H9 (cell line): ENCODE data around the gene AKR7A2. TPM values are rescaled to one million over a fixed set of nuclear protein-coding genes. Genes with fewer than 3 reads are reported as not detected.

Source experiments
- DNase-seq: peaks from one replicate; pipeline ENCODE4 v3.0.0-alpha.2; 2017
- H2AFZ ChIP-seq: one replicate; pipeline ENCODE4 v1.6.1; 2013; ENCODE audit warnings: mild to moderate bottlenecking, low read length, control low read depth, moderate library complexity
- H2AK5ac ChIP-seq: 2 replicates; pipeline ENCODE4 v1.6.1; 2013; ENCODE audit warnings: low read length, control low read depth, mixed read lengths; ENCODE audit not compliant: insufficient read length
- H2BK120ac ChIP-seq: one replicate; pipeline ENCODE4 v1.6.1; 2013; ENCODE audit warnings: low read depth, mild to moderate bottlenecking, low read length, control low read depth, inconsistent platforms; ENCODE audit not compliant: poor library complexity, severe bottlenecking
- H2BK12ac ChIP-seq: 2 replicates; pipeline ENCODE4 v1.6.1; 2013; ENCODE audit warnings: low read length, control low read depth, mixed read lengths, low read depth; ENCODE audit not compliant: insufficient read length
- H2BK15ac ChIP-seq: 2 replicates; pipeline ENCODE4 v1.6.1; 2013; ENCODE audit warnings: low read depth, low read length, control low read depth
- H2BK20ac ChIP-seq: one replicate; pipeline ENCODE4 v1.6.1; 2013; ENCODE audit warnings: low read depth, mild to moderate bottlenecking, low read length, control low read depth, inconsistent platforms; ENCODE audit not compliant: poor library complexity, severe bottlenecking
- H2BK5ac ChIP-seq: 2 replicates; pipeline ENCODE4 v1.6.1; 2013; ENCODE audit warnings: low read length, control low read depth, mixed read lengths; ENCODE audit not compliant: insufficient read length
- H3K14ac ChIP-seq: 2 replicates; pipeline ENCODE4 v1.6.1; 2013; ENCODE audit warnings: low read length, control low read depth; ENCODE audit not compliant: insufficient read depth
- H3K18ac ChIP-seq: 2 replicates; pipeline ENCODE4 v1.6.1; 2013; ENCODE audit warnings: low read depth, mild to moderate bottlenecking, mixed read lengths, low read length, control low read depth; ENCODE audit not compliant: insufficient read length
- H3K23ac ChIP-seq: 2 replicates; pipeline ENCODE4 v1.6.1; 2013; ENCODE audit warnings: low read length, control low read depth, mixed read lengths, low read depth; ENCODE audit not compliant: insufficient read length
- H3K23me2 ChIP-seq: 2 replicates; pipeline ENCODE4 v1.6.1; 2013; ENCODE audit warnings: low read depth, mild to moderate bottlenecking, mixed read lengths, low read length, control low read depth; ENCODE audit not compliant: insufficient read length, poor library complexity, severe bottlenecking
- H3K27ac ChIP-seq: 2 replicates; pipeline ENCODE4 v1.5.1; 2013; ENCODE audit warnings: low read length, control low read depth, mixed read lengths, low read depth; ENCODE audit not compliant: insufficient read length
- H3K27me3 ChIP-seq: 2 replicates; pipeline ENCODE4 v1.6.1; 2013; ENCODE audit warnings: low read length, control low read depth, inconsistent platforms; ENCODE audit not compliant: insufficient read depth
- H3K4ac ChIP-seq: 2 replicates; pipeline ENCODE4 v1.6.1; 2013; ENCODE audit warnings: low read depth, mild to moderate bottlenecking, control low read depth, inconsistent platforms, low read length, moderate library complexity
- H3K4me1 ChIP-seq: 2 replicates; pipeline ENCODE4 v1.6.1; 2013; ENCODE audit warnings: low read length, control low read depth, inconsistent platforms; ENCODE audit not compliant: insufficient read depth
- H3K4me2 ChIP-seq: 2 replicates; pipeline ENCODE4 v1.6.1; 2013; ENCODE audit warnings: low read length, control low read depth, mixed read lengths; ENCODE audit not compliant: insufficient read length, insufficient read depth
- H3K56ac ChIP-seq: 2 replicates; pipeline ENCODE4 v1.6.1; 2013; ENCODE audit warnings: low read depth, mild to moderate bottlenecking, mixed read lengths, low read length, control low read depth; ENCODE audit not compliant: insufficient read length
- H3K79me1 ChIP-seq: 2 replicates; pipeline ENCODE4 v1.6.1; 2013; ENCODE audit warnings: low read depth, mild to moderate bottlenecking, moderate library complexity, low read length, control low read depth, inconsistent platforms; ENCODE audit not compliant: insufficient read depth, poor library complexity, severe bottlenecking
- H3K79me2 ChIP-seq: 2 replicates; pipeline ENCODE4 v1.6.1; 2013; ENCODE audit warnings: low read length, control low read depth, inconsistent platforms; ENCODE audit not compliant: insufficient read depth
- H3K9ac ChIP-seq: 2 replicates; pipeline ENCODE4 v1.6.1; 2013; ENCODE audit warnings: low read length, control low read depth, mixed read lengths; ENCODE audit not compliant: insufficient read length; ENCODE audit errors: extremely low read depth
- H3K9me3 ChIP-seq: one replicate; pipeline ENCODE4 v1.6.1; 2013; ENCODE audit warnings: low read depth, low read length, inconsistent platforms; ENCODE audit not compliant: control insufficient read depth
- H3T11ph ChIP-seq: one replicate; pipeline ENCODE4 v1.6.1; 2013; ENCODE audit warnings: mild to moderate bottlenecking, low read length, control low read depth, inconsistent platforms
- H4K20me1 ChIP-seq: one replicate; pipeline ENCODE4 v1.6.1; 2013; ENCODE audit not compliant: control insufficient read depth, insufficient read length, insufficient read depth
- H4K5ac ChIP-seq: 2 replicates; pipeline ENCODE4 v1.6.1; 2013; ENCODE audit warnings: low read depth, mild to moderate bottlenecking, mixed read lengths, low read length, control low read depth; ENCODE audit not compliant: insufficient read length
- H4K8ac ChIP-seq: replicated peaks from 2 replicates; pipeline ENCODE4 v1.6.1; 2013; ENCODE audit warnings: low read length, control low read depth, mixed read lengths, low read depth; ENCODE audit not compliant: insufficient read length
- H4K91ac ChIP-seq: 2 replicates; pipeline ENCODE4 v1.6.1; 2013; ENCODE audit warnings: low read depth, mild to moderate bottlenecking, moderate library complexity, mixed read lengths, low read length, control low read depth; ENCODE audit not compliant: insufficient read length
- H3K27ac Mint-ChIP-seq, 3 experiments: 2 replicates in 2 of 3; 3 replicates in 1 of 3; pipeline ENCODE4 v1.8.0; 2020 to 2021; ENCODE audit warnings: mixed read lengths in 3 of 3, mild to moderate bottlenecking in 1 of 3, moderate library complexity in 1 of 3
- H3K27me3 Mint-ChIP-seq: 2 replicates; pipeline ENCODE4 v1.8.0; 2021; ENCODE audit warnings: low read depth, mild to moderate bottlenecking, moderate library complexity, mixed read lengths
- H3K36me3 Mint-ChIP-seq, 3 experiments: 2 replicates in 2 of 3; 3 replicates in 1 of 3; pipeline ENCODE4 v1.8.0; 2020 to 2021; ENCODE audit warnings: low read depth in 3 of 3, mixed read lengths in 3 of 3; ENCODE audit not compliant: insufficient read depth in 1 of 3
- H3K4me1 Mint-ChIP-seq, 2 experiments: 2 replicates each; pipeline ENCODE4 v1.8.0; 2020; ENCODE audit warnings: mixed read lengths in 2 of 2
- H3K4me3 Mint-ChIP-seq, 2 experiments: 2 replicates in 1 of 2; 3 replicates in 1 of 2; pipeline ENCODE4 v1.8.0; 2020 to 2021; ENCODE audit warnings: mild to moderate bottlenecking in 2 of 2, mixed read lengths in 2 of 2, moderate library complexity in 1 of 2
- H3K9me3 Mint-ChIP-seq, 2 experiments: 2 replicates in 1 of 2; 3 replicates in 1 of 2; pipeline ENCODE4 v1.8.0; 2020; ENCODE audit warnings: mild to moderate bottlenecking in 2 of 2, mixed read lengths in 2 of 2, moderate library complexity in 1 of 2
- WGBS: extraction: QIAGEN DNeasy Blood & Tissue Kit; methylation state at CpG from one replicate; pipeline ENCODE4 v1.1.7; 2013; ENCODE audit warnings: missing lambda C conversion rate, low lambda C conversion rate, mixed read lengths; ENCODE audit not compliant: insufficient read length; ENCODE audit errors: extremely low coverage; 5-methylcytosine and 5-hydroxymethylcytosine counted together
- total RNA-seq: library from RNA; stranded (reverse); gene quantifications from 2 replicates; pipeline ENCODE4 v1.2.1, GENCODE V29; 2021
- TF ChIP-seq, protein P1 (sequence below): fragments of 200-600 bp; sonication (generic); conservative IDR thresholded peaks from 3 replicates; pipeline ENCODE4 v1.8.0; 2021; ENCODE audit warnings: antibody characterized with exemption, mild to moderate bottlenecking

AKR7A2 gene
- total RNA-seq, 1 experiment from 2014 or later, result 50.3 TPM

GRCh38 chr1:19309123-19309813 lies 2.7 kb downstream of the AKR7A2 start:
- Histone ChIP-seq H4K91ac (no peak overlapping the region), H3K14ac (no peak overlapping the region), H4K8ac (no peak overlapping the region), H3K23ac (no peak overlapping the region), H3K79me2 (no peaks in the 10 kb centered on the region), H2BK15ac (no peak overlapping the region), H3K4me2 (no peak overlapping the region), H2BK120ac (no peak overlapping the region), H3K4ac (no peak overlapping the region), H3K4me1 (no peaks in the 10 kb centered on the region), H3K18ac (no peak overlapping the region), H4K20me1 (no peaks in the 10 kb centered on the region), H3K9me3 (no peaks in the 10 kb centered on the region), H2BK20ac (no peak overlapping the region), H3K27ac (no peak overlapping the region), H4K5ac (no peak overlapping the region), H2AK5ac (no peak overlapping the region), H2AFZ (no peak overlapping the region), H3K23me2 (peaks cover 13% of the 10 kb centered on the region), H3T11ph (no peak overlapping the region), H3K9ac (no peak overlapping the region), H3K79me1 (no peaks in the 10 kb centered on the region), H3K56ac (no peak overlapping the region), H2BK5ac (no peak overlapping the region), H3K27me3 (no peaks in the 10 kb centered on the region), H2BK12ac (no peak overlapping the region)
- peaks cover 17 to 19% of the 10 kb centered on the region in 2 experiments for H3K4me1 Mint-ChIP-seq
- no peak overlapping the region for H3K4me3 Mint-ChIP-seq
- TF ChIP-seq, protein P1, sequence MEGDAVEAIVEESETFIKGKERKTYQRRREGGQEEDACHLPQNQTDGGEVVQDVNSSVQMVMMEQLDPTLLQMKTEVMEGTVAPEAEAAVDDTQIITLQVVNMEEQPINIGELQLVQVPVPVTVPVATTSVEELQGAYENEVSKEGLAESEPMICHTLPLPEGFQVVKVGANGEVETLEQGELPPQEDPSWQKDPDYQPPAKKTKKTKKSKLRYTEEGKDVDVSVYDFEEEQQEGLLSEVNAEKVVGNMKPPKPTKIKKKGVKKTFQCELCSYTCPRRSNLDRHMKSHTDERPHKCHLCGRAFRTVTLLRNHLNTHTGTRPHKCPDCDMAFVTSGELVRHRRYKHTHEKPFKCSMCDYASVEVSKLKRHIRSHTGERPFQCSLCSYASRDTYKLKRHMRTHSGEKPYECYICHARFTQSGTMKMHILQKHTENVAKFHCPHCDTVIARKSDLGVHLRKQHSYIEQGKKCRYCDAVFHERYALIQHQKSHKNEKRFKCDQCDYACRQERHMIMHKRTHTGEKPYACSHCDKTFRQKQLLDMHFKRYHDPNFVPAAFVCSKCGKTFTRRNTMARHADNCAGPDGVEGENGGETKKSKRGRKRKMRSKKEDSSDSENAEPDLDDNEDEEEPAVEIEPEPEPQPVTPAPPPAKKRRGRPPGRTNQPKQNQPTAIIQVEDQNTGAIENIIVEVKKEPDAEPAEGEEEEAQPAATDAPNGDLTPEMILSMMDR, result no peak
- no peaks in the 10 kb centered on the region; the same call in 1 of the 2 replicates for H3K27me3 Mint-ChIP-seq
- H3K27ac Mint-ChIP-seq, result no peak overlapping the region; a peak in 2 of 7 replicates
- H3K36me3 Mint-ChIP-seq, result peaks cover 16 to 46% (median 41%) of the 10 kb centered on the region in 3 experiments
- H3K9me3 Mint-ChIP-seq, result no peaks in the 10 kb centered on the region
- no peak for DNase-seq
- WGBS, result no CpG with 5 or more reads among the region's 6 CpGs
